ENCODE results near the gene TARS3.

The TARS3 gene

DNA sequence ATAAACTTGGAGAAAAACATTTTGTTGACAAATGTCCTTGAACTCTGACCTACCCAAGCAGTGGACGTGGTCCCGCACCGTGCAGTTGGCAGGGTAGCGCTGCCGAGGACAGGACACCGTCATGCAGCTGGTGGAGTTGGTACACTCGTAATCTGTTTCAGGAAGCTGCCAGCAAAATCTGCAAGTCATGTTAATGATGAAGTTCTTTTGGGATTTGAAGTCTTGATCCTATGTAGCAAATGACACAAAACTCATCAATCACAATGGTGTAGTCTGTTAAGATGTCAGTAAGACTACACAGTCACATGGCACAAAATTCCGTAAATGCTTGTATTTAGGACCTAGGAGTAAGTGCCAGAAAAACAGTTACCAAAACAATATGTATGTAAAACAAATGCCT lies 77.6 kb downstream of the TARS3 start:
- no peaks in the 10 kb centered on the region for H3K27me3 ChIP-seq (replicated peaks; ENCODE audit: control insufficient read depth, insufficient read depth, low read length)
- DNase-seq (ENCODE audit: extremely low read depth, insufficient read length), result no peak
- H3K36me3 ChIP-seq (ENCODE audit: control insufficient read depth, insufficient read depth, low read length), result peaks cover 14% of the 10 kb centered on the region
- TF ChIP-seq, protein P1, sequence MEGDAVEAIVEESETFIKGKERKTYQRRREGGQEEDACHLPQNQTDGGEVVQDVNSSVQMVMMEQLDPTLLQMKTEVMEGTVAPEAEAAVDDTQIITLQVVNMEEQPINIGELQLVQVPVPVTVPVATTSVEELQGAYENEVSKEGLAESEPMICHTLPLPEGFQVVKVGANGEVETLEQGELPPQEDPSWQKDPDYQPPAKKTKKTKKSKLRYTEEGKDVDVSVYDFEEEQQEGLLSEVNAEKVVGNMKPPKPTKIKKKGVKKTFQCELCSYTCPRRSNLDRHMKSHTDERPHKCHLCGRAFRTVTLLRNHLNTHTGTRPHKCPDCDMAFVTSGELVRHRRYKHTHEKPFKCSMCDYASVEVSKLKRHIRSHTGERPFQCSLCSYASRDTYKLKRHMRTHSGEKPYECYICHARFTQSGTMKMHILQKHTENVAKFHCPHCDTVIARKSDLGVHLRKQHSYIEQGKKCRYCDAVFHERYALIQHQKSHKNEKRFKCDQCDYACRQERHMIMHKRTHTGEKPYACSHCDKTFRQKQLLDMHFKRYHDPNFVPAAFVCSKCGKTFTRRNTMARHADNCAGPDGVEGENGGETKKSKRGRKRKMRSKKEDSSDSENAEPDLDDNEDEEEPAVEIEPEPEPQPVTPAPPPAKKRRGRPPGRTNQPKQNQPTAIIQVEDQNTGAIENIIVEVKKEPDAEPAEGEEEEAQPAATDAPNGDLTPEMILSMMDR (IDR thresholded peaks at IDR 0.05; ENCODE audit: insufficient read depth, low read length, poor library complexity, severe bottlenecking), result no peak
- H3K4me3 ChIP-seq (replicated peaks; ENCODE audit: low read depth, low read length), result no peak overlapping the region

DNA sequence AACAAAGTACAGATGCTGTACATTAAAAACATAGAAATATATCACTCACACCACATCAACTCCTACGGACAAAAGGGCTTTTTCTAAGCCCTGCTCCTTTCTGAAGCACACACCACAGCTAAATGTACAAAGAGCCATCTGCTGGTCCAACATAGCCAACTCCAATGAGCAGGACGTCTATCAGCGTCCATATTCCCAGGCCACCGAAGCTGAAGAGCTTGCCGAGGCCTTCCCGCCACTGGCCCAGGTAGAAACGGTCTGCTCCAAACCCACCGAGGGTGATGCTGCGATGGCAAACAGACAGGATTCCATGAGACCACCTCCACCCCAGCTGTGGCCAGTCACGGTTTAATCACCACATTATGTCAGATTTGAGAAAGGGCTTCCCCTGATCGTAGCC lies 81.9 kb downstream of the TARS3 start:
- no peaks in the 10 kb centered on the region for H3K27me3 ChIP-seq (replicated peaks; ENCODE audit: control insufficient read depth, insufficient read depth, low read length)
- peaks cover 18% of the 10 kb centered on the region for H3K36me3 ChIP-seq (ENCODE audit: control insufficient read depth, insufficient read depth, low read length)
- H3K4me3 ChIP-seq (replicated peaks; ENCODE audit: low read depth, low read length), result no peak overlapping the region
- TF ChIP-seq, protein P1 (IDR thresholded peaks at IDR 0.05; ENCODE audit: insufficient read depth, low read length, poor library complexity, severe bottlenecking), result no peak
- no peak for DNase-seq (ENCODE audit: extremely low read depth, insufficient read length)

GRCh38 chr15:101641894-101642293 lies 82.4 kb downstream of the TARS3 start:
- DNase-seq (ENCODE audit: extremely low read depth, insufficient read length), result no peak
- peaks cover 15% of the 10 kb centered on the region for H3K36me3 ChIP-seq (ENCODE audit: control insufficient read depth, insufficient read depth, low read length)
- no peaks in the 10 kb centered on the region for H3K27me3 ChIP-seq (replicated peaks; ENCODE audit: control insufficient read depth, insufficient read depth, low read length)
- no peak overlapping the region for H3K4me3 ChIP-seq (replicated peaks; ENCODE audit: low read depth, low read length)
- TF ChIP-seq, protein P1 (IDR thresholded peaks at IDR 0.05; ENCODE audit: insufficient read depth, low read length, poor library complexity, severe bottlenecking), result no peak

GRCh38 chr15:101641129-101641764 lies 83.0 kb downstream of the TARS3 start:
- Histone ChIP-seq H3K36me3 (ENCODE audit: control insufficient read depth, insufficient read depth, low read length) (peaks cover 13% of the 10 kb centered on the region), H3K27me3 (replicated peaks; ENCODE audit: control insufficient read depth, insufficient read depth, low read length) (no peaks in the 10 kb centered on the region), H3K4me3 (replicated peaks; ENCODE audit: low read depth, low read length) (no peak overlapping the region)
- TF ChIP-seq, protein P1 (IDR thresholded peaks at IDR 0.05; ENCODE audit: insufficient read depth, low read length, poor library complexity, severe bottlenecking), result peak; percentile 92
- DNase-seq (ENCODE audit: extremely low read depth, insufficient read length), result peak; percentile 30

- Histone ChIP-seq H3K27me3 (replicated peaks; ENCODE audit: control insufficient read depth, insufficient read depth, low read length) (no peaks in the 10 kb centered on the region), H3K36me3 (ENCODE audit: control insufficient read depth, insufficient read depth, low read length) (peaks cover 9% of the 10 kb centered on the region), H3K4me3 (replicated peaks; ENCODE audit: low read depth, low read length) (no peak overlapping the region)
- DNase-seq (ENCODE audit: extremely low read depth, insufficient read length), result no peak
- TF ChIP-seq, protein P1 (IDR thresholded peaks at IDR 0.05; ENCODE audit: insufficient read depth, low read length, poor library complexity, severe bottlenecking), result no peak
Measured at GRCh38 chr15:101639667-101640066, 84.6 kb downstream of the TARS3 start.

DNA sequence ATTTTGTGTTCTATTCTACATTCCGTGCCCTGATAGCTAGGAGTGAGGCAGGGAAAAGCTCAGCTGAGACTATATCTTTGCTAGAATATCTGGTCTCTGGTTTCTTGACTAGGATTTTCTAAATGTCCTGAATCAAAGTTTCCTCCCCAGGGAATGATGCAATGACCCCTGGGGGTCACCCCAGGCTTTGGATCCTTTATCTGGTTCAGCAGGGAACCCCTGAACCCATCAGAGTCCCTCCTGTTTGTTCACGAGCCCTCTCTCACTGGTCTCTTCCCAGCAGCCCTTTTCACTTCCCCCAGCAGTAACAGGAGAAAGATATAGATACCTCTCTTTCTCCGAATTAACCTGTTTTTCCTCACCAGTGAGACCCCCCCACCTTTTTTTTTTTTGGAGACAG lies 86.4 kb downstream of the TARS3 start:
- TF ChIP-seq, protein P1 (IDR thresholded peaks at IDR 0.05; ENCODE audit: insufficient read depth, low read length, poor library complexity, severe bottlenecking), result no peak
- no peak for DNase-seq (ENCODE audit: extremely low read depth, insufficient read length)
- H3K36me3 ChIP-seq (ENCODE audit: control insufficient read depth, insufficient read depth, low read length), result peaks cover 7% of the 10 kb centered on the region
- H3K4me3 ChIP-seq (replicated peaks; ENCODE audit: low read depth, low read length), result no peak overlapping the region
- H3K27me3 ChIP-seq (replicated peaks; ENCODE audit: control insufficient read depth, insufficient read depth, low read length), result no peaks in the 10 kb centered on the region
